ENCODE results near the gene ATP5MC2. TPM values are rescaled to one million over a fixed set of nuclear protein-coding genes. Genes with fewer than 3 reads are reported as not detected.

ATP5MC2 gene
- total RNA-seq, 1 donor from 2014 or later: 241 TPM

Other genes with a start within 250 kb of the ATP5MC2 start
- 13.0 TPM for gene PRR13, start 234.3 kb downstream of the ATP5MC2 start, total RNA-seq
- gene PCBP2, start 224.0 kb downstream of the ATP5MC2 start, total RNA-seq: 300 TPM
- 17.3 TPM for gene MAP3K12, start 176.6 kb downstream of the ATP5MC2 start, total RNA-seq
- 16.1 TPM for gene TARBP2, start 174.8 kb downstream of the ATP5MC2 start, total RNA-seq
- not detected for gene NPFF, start 168.6 kb downstream of the ATP5MC2 start, total RNA-seq
- 21.1 TPM for gene ATF7, start 49.7 kb downstream of the ATP5MC2 start, total RNA-seq
- gene CALCOCO1, start 51.4 kb upstream of the ATP5MC2 start, total RNA-seq: 137 TPM
- gene CISTR, start 75.9 kb upstream of the ATP5MC2 start, total RNA-seq: not detected

Measured in tongue (tissue), 1 donor.